Measurements from ENCODE around the gene COLEC12.

COLEC12 gene

DNA sequence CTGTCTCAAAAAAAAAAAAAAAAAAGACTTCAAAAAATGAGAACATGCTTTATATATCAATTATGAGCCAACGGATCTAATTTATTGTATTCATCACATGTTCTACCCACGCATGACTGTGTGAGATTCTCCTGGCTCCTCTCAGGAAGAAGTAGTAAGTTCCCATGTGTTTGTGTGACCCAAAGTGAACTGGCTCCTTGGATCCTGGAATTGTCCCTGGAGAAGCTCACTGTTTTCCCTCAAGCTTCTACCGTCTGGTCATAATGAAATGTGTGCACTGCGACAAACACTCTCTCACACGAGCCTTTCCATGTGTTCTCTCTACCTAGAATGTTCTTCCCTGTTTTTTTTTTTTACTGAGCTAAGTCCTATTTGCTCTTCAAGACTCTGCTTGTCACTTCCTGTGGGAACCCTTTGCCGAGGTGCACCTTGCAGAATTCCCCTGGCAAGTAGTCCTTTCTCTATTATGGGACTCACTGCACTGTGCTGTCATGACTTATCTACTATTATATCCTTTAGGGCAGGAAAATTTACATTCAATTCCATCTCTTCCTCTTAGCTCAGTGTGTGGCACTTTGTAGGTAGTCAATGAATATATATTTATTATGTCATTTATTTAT is 149.4 kb downstream of the COLEC12 start:
- Histone ChIP-seq H3K36me3 (ENCODE audit: control insufficient read depth in 2 of 2, insufficient read depth in 1 of 2, low read length in 2 of 2) (peaks cover 0 to 12% of the 10 kb centered on the region in 2 experiments; a peak in 1 of 3 replicates), H3K9me3 (ENCODE audit: control insufficient read depth, insufficient read depth, low read depth, low read length) (no peaks in the 10 kb centered on the region), H3K4me1 (ENCODE audit: control insufficient read depth, insufficient read depth, low read length) (no peaks in the 10 kb centered on the region), H3K27ac (ENCODE audit: extremely low read depth, low read depth, low read length) (no peak overlapping the region), H3K4me3 (ENCODE audit: low read depth, low read length) (no peak overlapping the region)
- TF ChIP-seq, protein P1, sequence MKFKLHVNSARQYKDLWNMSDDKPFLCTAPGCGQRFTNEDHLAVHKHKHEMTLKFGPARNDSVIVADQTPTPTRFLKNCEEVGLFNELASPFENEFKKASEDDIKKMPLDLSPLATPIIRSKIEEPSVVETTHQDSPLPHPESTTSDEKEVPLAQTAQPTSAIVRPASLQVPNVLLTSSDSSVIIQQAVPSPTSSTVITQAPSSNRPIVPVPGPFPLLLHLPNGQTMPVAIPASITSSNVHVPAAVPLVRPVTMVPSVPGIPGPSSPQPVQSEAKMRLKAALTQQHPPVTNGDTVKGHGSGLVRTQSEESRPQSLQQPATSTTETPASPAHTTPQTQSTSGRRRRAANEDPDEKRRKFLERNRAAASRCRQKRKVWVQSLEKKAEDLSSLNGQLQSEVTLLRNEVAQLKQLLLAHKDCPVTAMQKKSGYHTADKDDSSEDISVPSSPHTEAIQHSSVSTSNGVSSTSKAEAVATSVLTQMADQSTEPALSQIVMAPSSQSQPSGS (tag by site-specific recombination; IDR thresholded peaks at IDR 0.05; ENCODE audit: low read depth) = no peak
- no peak for TF ChIP-seq ZNF707 (tag by site-specific recombination; IDR thresholded peaks at IDR 0.05)
- TF ChIP-seq REST (tag by site-specific recombination; IDR thresholded peaks at IDR 0.05) = no peak
- no peak for TF ChIP-seq PRDM4 (tag by site-specific recombination; IDR thresholded peaks at IDR 0.05)
- TF ChIP-seq, protein P2, sequence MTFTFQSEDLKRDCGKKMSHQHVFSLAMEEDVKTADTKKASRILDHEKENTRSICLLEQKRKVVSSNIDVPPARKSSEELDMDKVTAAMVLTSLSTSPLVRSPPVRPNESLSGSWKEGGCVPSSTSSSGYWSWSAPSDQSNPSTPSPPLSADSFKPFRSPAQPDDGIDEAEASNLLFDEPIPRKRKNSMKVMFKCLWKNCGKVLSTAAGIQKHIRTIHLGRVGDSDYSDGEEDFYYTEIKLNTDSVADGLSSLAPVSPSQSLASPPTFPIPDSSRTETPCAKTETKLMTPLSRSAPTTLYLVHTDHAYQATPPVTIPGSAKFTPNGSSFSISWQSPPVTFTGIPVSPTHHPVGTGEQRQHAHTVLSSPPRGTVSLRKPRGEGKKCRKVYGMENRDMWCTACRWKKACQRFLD (tag by site-specific recombination; IDR thresholded peaks at IDR 0.05) = no peak
- no peak for TF ChIP-seq KLF16 (tag by site-specific recombination; IDR thresholded peaks at IDR 0.05)
- ChIA-PET POLR2A (no interaction called here), CTCF (interaction anchor here (0.6 to 1.0 kb wide), 5 partner anchors 21 to 489 kb away, joined by 3 to 6 read pairs (median 3); no protein-coding TSS in a partner anchor)

GRCh38 chr18:346600-346999 is 153.9 kb downstream of the COLEC12 start:
- ChIA-PET CTCF (interaction anchor here (1.0 kb wide), 1 partner anchor 15 kb away, joined by 3 read pairs; no protein-coding TSS in a partner anchor), POLR2A (no interaction called here)
- no peaks in the 10 kb centered on the region for H3K4me1 ChIP-seq (ENCODE audit: control insufficient read depth, insufficient read depth, low read length)
- peaks cover 0 to 19% of the 10 kb centered on the region in 2 experiments; a peak in 1 of 3 replicates for H3K36me3 ChIP-seq (ENCODE audit: control insufficient read depth in 2 of 2, insufficient read depth in 1 of 2, low read length in 2 of 2)
- no peaks in the 10 kb centered on the region for H3K9me3 ChIP-seq (ENCODE audit: control insufficient read depth, insufficient read depth, low read depth, low read length)
- H3K4me3 ChIP-seq (ENCODE audit: low read depth, low read length) = no peak overlapping the region
- H3K27ac ChIP-seq (ENCODE audit: extremely low read depth, low read depth, low read length) = no peak overlapping the region
- no peak for TF ChIP-seq ZNF292 (tag by site-specific recombination; IDR thresholded peaks at IDR 0.05; ENCODE audit: borderline replicate concordance, low read depth)
- no peak for TF ChIP-seq PRDM2 (tag by site-specific recombination; IDR thresholded peaks at IDR 0.05; ENCODE audit: borderline replicate concordance)
- TF ChIP-seq, protein P3, sequence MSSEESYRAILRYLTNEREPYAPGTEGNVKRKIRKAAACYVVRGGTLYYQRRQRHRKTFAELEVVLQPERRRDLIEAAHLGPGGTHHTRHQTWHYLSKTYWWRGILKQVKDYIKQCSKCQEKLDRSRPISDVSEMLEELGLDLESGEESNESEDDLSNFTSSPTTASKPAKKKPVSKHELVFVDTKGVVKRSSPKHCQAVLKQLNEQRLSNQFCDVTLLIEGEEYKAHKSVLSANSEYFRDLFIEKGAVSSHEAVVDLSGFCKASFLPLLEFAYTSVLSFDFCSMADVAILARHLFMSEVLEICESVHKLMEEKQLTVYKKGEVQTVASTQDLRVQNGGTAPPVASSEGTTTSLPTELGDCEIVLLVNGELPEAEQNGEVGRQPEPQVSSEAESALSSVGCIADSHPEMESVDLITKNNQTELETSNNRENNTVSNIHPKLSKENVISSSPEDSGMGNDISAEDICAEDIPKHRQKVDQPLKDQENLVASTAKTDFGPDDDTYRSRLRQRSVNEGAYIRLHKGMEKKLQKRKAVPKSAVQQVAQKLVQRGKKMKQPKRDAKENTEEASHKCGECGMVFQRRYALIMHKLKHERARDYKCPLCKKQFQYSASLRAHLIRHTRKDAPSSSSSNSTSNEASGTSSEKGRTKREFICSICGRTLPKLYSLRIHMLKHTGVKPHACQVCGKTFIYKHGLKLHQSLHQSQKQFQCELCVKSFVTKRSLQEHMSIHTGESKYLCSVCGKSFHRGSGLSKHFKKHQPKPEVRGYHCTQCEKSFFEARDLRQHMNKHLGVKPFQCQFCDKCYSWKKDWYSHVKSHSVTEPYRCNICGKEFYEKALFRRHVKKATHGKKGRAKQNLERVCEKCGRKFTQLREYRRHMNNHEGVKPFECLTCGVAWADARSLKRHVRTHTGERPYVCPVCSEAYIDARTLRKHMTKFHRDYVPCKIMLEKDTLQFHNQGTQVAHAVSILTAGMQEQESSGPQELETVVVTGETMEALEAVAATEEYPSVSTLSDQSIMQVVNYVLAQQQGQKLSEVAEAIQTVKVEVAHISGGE (tag by site-specific recombination; conservative IDR thresholded peaks at IDR 0.05; ENCODE audit: low read depth) = no peak
- TF ChIP-seq ZNF302 (tag by site-specific recombination; IDR thresholded peaks at IDR 0.05; ENCODE audit: low read depth) = no peak
- TF ChIP-seq ZNF423 (tag by site-specific recombination; IDR thresholded peaks at IDR 0.05) = no peak
- TF ChIP-seq ZNF19 (tag by site-specific recombination; IDR thresholded peaks at IDR 0.05; ENCODE audit: low read depth) = no peak

Data from HEK293 (cell line).